Measurements from ENCODE around the gene GHR.

GHR gene

GRCh38 chr5:42587096-42587723, 164.0 kb downstream of the GHR start:
- TF ChIP-seq ZFP3 (CRISPR knock-in tag; IDR thresholded peaks at IDR 0.05) (no peak), TOX (CRISPR knock-in tag; IDR thresholded peaks at IDR 0.05; ENCODE audit: borderline replicate concordance) (no peak), ARNTL (CRISPR knock-in tag; IDR thresholded peaks at IDR 0.05; ENCODE audit: borderline replicate concordance, low read depth) (no peak), ZFP30 (CRISPR knock-in tag; IDR thresholded peaks at IDR 0.05) (no peak), ZNF70 (CRISPR knock-in tag; IDR thresholded peaks at IDR 0.05) (no peak), POU6F1 (CRISPR knock-in tag; IDR thresholded peaks at IDR 0.05; ENCODE audit: borderline replicate concordance, low read depth) (no peak), ESRRG (CRISPR knock-in tag; IDR thresholded peaks at IDR 0.05) (no peak), ZC3H10 (CRISPR knock-in tag; IDR thresholded peaks at IDR 0.05) (no peak), PPARA (CRISPR knock-in tag; IDR thresholded peaks at IDR 0.05; ENCODE audit: borderline replicate concordance) (no peak), TSHZ2 (CRISPR knock-in tag; IDR thresholded peaks at IDR 0.05) (no peak), ZNF8 (CRISPR knock-in tag; IDR thresholded peaks at IDR 0.05) (no peak), GLIS3 (CRISPR knock-in tag; IDR thresholded peaks at IDR 0.05) (no peak), ZNF565 (CRISPR knock-in tag; conservative IDR thresholded peaks at IDR 0.05; ENCODE audit: low read depth) (no peak), RARB (CRISPR knock-in tag; IDR thresholded peaks at IDR 0.05) (no peak), CSRNP3 (CRISPR knock-in tag; IDR thresholded peaks at IDR 0.05) (no peak), CREB5 (CRISPR knock-in tag; IDR thresholded peaks at IDR 0.05; ENCODE audit: low read depth) (no peak)
- no peak for ATAC-seq

GRCh38 chr5:42590566-42590965, 167.3 kb downstream of the GHR start:
- TF ChIP-seq SNAI2 (CRISPR knock-in tag; IDR thresholded peaks at IDR 0.05) (no peak), CSDC2 (CRISPR knock-in tag; IDR thresholded peaks at IDR 0.05) (no peak), TCF4 (CRISPR knock-in tag; IDR thresholded peaks at IDR 0.05; ENCODE audit: borderline replicate concordance) (no peak), OSR1 (CRISPR knock-in tag; IDR thresholded peaks at IDR 0.05) (no peak), TOX (CRISPR knock-in tag; IDR thresholded peaks at IDR 0.05; ENCODE audit: borderline replicate concordance) (no peak), CSRNP3 (CRISPR knock-in tag; IDR thresholded peaks at IDR 0.05) (no peak), PPARA (CRISPR knock-in tag; IDR thresholded peaks at IDR 0.05; ENCODE audit: borderline replicate concordance) (no peak), GLIS3 (CRISPR knock-in tag; IDR thresholded peaks at IDR 0.05) (no peak), ESRRG (CRISPR knock-in tag; IDR thresholded peaks at IDR 0.05) (no peak), TSHZ2 (CRISPR knock-in tag; IDR thresholded peaks at IDR 0.05) (no peak)
- ATAC-seq = no peak
